IMR-90 (cell line): ENCODE results near the gene TCF7L1. TPM values are rescaled to one million over a fixed set of nuclear protein-coding genes. Genes with fewer than 3 reads are reported as not detected.
A peak's percentile ranks its signal among the peaks of the same experiment; 100 is the strongest.

Source experiments
- ATAC-seq: fragments of 200-7000 bp; cut with Tn5 transposase; 2 replicates; pipeline ENCODE4 v1.9.1; 2020; ENCODE audit warnings: low read depth, mild to moderate bottlenecking, moderate library complexity
- BruUV-seq: library from RNA; stranded (reverse); fragments of 400-500 nt; replicated peaks from 2 replicates; lab custom pipeline; 2021; lab: Mats Ljungman, UMichigan
- CTCF ChIA-PET: fragments of 300-600 bp; formaldehyde crosslinking; extraction: SDS; loops from one replicate; lab custom pipeline; 2021; ENCODE audit warnings: antibody characterized with exemption; lab: Yijun Ruan, JAX
- POLR2A ChIA-PET: fragments of 300-600 bp; sonication (Branson Sonifier 250); formaldehyde crosslinking; loops from one replicate; lab custom pipeline; 2022; ENCODE audit warnings: antibody characterized with exemption; ENCODE audit not compliant: unreplicated experiment; lab: Charles Lee
- DNase-seq: peaks from one replicate; pipeline ENCODE4 v3.0.0; 2013
- H2AFZ ChIP-seq: replicated peaks from 2 replicates; pipeline ENCODE3; 2013; ENCODE audit warnings: low read length, mild to moderate bottlenecking; ENCODE audit not compliant: poor library complexity
- H2AK5ac ChIP-seq: 2 replicates; pipeline ENCODE4 v1.6.1; 2013; ENCODE audit warnings: low read depth, low read length, inconsistent platforms
- H2AK9ac ChIP-seq: replicated peaks from 2 replicates; pipeline ENCODE3; 2013; ENCODE audit warnings: mild to moderate bottlenecking, low read depth, low read length, moderate library complexity; ENCODE audit not compliant: poor library complexity
- H2BK120ac ChIP-seq: 2 replicates; pipeline ENCODE4 v1.6.1; 2013; ENCODE audit warnings: low read depth, low read length, inconsistent platforms
- H2BK15ac ChIP-seq: 3 replicates; pipeline ENCODE4 v1.6.1; 2013; ENCODE audit warnings: low read depth, low read length, inconsistent platforms
- H2BK20ac ChIP-seq: 2 replicates; pipeline ENCODE4 v1.6.1; 2013; ENCODE audit warnings: low read depth, mild to moderate bottlenecking, inconsistent platforms, low read length, moderate library complexity
- H2BK5ac ChIP-seq: 2 replicates; pipeline ENCODE4 v1.6.1; 2013; ENCODE audit warnings: mild to moderate bottlenecking, low read depth, low read length, inconsistent platforms; ENCODE audit not compliant: poor library complexity, severe bottlenecking
- H3K14ac ChIP-seq: replicated peaks from 2 replicates; pipeline ENCODE4 v1.6.1; 2013; ENCODE audit warnings: low read depth, low read length, inconsistent platforms
- H3K18ac ChIP-seq: 2 replicates; pipeline ENCODE4 v1.6.1; 2013; ENCODE audit warnings: low read depth, low read length, control low read depth
- H3K23ac ChIP-seq: 2 replicates; pipeline ENCODE4 v1.6.1; 2013; ENCODE audit warnings: low read depth, low read length, inconsistent platforms
- H3K27ac ChIP-seq: 2 replicates; pipeline ENCODE4 v1.5.1; 2013; ENCODE audit warnings: mild to moderate bottlenecking, control low read depth, low read length; ENCODE audit not compliant: insufficient read depth
- H3K27me3 ChIP-seq: 2 replicates; pipeline ENCODE4 v1.6.1; 2013; ENCODE audit warnings: low read length; ENCODE audit not compliant: control insufficient read depth, insufficient read depth
- H3K36me3 ChIP-seq: 2 replicates; pipeline ENCODE4 v1.6.1; 2013; ENCODE audit warnings: low read length, mixed read lengths; ENCODE audit not compliant: control insufficient read depth, insufficient read depth
- H3K4ac ChIP-seq: 2 replicates; pipeline ENCODE4 v1.6.1; 2013; ENCODE audit warnings: low read depth, low read length, inconsistent platforms
- H3K4me1 ChIP-seq: 2 replicates; pipeline ENCODE4 v1.6.1; 2013; ENCODE audit warnings: low read length, mixed read lengths; ENCODE audit not compliant: control insufficient read depth, insufficient read depth
- H3K4me2 ChIP-seq: 2 replicates; pipeline ENCODE4 v1.6.1; 2013; ENCODE audit warnings: low read depth, mild to moderate bottlenecking, control low read depth, low read length, moderate library complexity
- H3K4me3 ChIP-seq: 2 replicates; pipeline ENCODE4 v1.5.1; 2013; ENCODE audit warnings: low read depth, mild to moderate bottlenecking, control low read depth, low read length, moderate library complexity; ENCODE audit not compliant: insufficient read depth
- H3K56ac ChIP-seq: 2 replicates; pipeline ENCODE4 v1.6.1; 2013; ENCODE audit warnings: low read length, inconsistent platforms; ENCODE audit not compliant: insufficient read depth; ENCODE audit errors: extremely low read depth
- H3K79me1 ChIP-seq, 2 experiments: 2 replicates each; pipeline ENCODE4 v1.6.1; 2013; ENCODE audit warnings: low read length in 2 of 2, inconsistent platforms in 1 of 2, low read depth in 1 of 2
- H3K9ac ChIP-seq: 2 replicates; pipeline ENCODE4 v1.6.1; 2013; ENCODE audit warnings: low read depth, low read length, control low read depth
- H3K9me1 ChIP-seq: 2 replicates; pipeline ENCODE4 v1.6.1; 2013; ENCODE audit warnings: low read length, inconsistent platforms; ENCODE audit not compliant: insufficient read depth
- H3K9me3 ChIP-seq: 2 replicates; pipeline ENCODE4 v1.6.1; 2013; ENCODE audit warnings: low read length; ENCODE audit not compliant: control insufficient read depth, insufficient read depth
- H4K20me1 ChIP-seq: 2 replicates; pipeline ENCODE4 v1.6.1; 2013; ENCODE audit warnings: low read length, inconsistent platforms; ENCODE audit not compliant: insufficient read depth
- H4K5ac ChIP-seq: 2 replicates; pipeline ENCODE4 v1.6.1; 2013; ENCODE audit warnings: mild to moderate bottlenecking, low read depth, low read length, control low read depth
- H4K8ac ChIP-seq, 2 experiments: 2 replicates each; pipeline ENCODE4 v1.6.1; 2013; ENCODE audit warnings: low read depth in 2 of 2, low read length in 2 of 2, control low read depth in 1 of 2, inconsistent platforms in 1 of 2
- H4K91ac ChIP-seq: 2 replicates; pipeline ENCODE4 v1.6.1; 2013; ENCODE audit warnings: low read depth, low read length, inconsistent platforms; ENCODE audit not compliant: insufficient read depth
- BHLHE40 ChIP-seq: fragments of 150-350 bp; IDR thresholded peaks from 2 replicates; pipeline ENCODE4 v1.6.1; 2016; ENCODE audit warnings: mild to moderate bottlenecking, low read depth, low read length
- CEBPB ChIP-seq: IDR thresholded peaks from 2 replicates; pipeline ENCODE4 v1.6.1; 2012; ENCODE audit warnings: low read depth, low read length, improper control_type of control experiment
- CHD1 ChIP-seq: IDR thresholded peaks from 2 replicates; pipeline ENCODE4 v1.6.1; 2012; ENCODE audit warnings: low read depth, low read length, improper control_type of control experiment
- CTCF ChIP-seq: conservative IDR thresholded peaks from 2 replicates; pipeline ENCODE4 v1.5.1; 2012; ENCODE audit warnings: mild to moderate bottlenecking, low read depth, low read length, improper control_type of control experiment
- ELK1 ChIP-seq: fragments of 150-350 bp; IDR thresholded peaks from 2 replicates; pipeline ENCODE4 v1.6.1; 2016; ENCODE audit warnings: low read depth, mild to moderate bottlenecking, low read length, moderate library complexity, borderline replicate concordance
- FOS ChIP-seq: fragments of 150-350 bp; IDR thresholded peaks from 2 replicates; pipeline ENCODE4 v1.6.1; 2016; ENCODE audit warnings: low read depth, low read length
- MAZ ChIP-seq: IDR thresholded peaks from 2 replicates; pipeline ENCODE4 v1.6.1; 2012; ENCODE audit warnings: low read depth, mild to moderate bottlenecking, low read length, improper control_type of control experiment, moderate library complexity, borderline replicate concordance
- MXI1 ChIP-seq: IDR thresholded peaks from 2 replicates; pipeline ENCODE4 v1.6.1; 2012; ENCODE audit warnings: low read depth, mild to moderate bottlenecking, low read length, moderate library complexity, borderline replicate concordance
- NFE2L2 ChIP-seq: fragments of 150-350 bp; IDR thresholded peaks from 2 replicates; pipeline ENCODE4 v1.6.1; 2016; ENCODE audit warnings: low read depth, mild to moderate bottlenecking, low read length
- POLR2A ChIP-seq: IDR thresholded peaks from 2 replicates; pipeline ENCODE4 v1.6.1; 2012; ENCODE audit warnings: mild to moderate bottlenecking, low read depth, low read length
- RAD21 ChIP-seq: IDR thresholded peaks from 2 replicates; pipeline ENCODE4 v1.6.1; 2012; ENCODE audit warnings: low read length, improper control_type of control experiment
- SMC3 ChIP-seq: fragments of 150-350 bp; IDR thresholded peaks from 2 replicates; pipeline ENCODE4 v1.6.1; 2016; ENCODE audit warnings: low read depth, mild to moderate bottlenecking, antibody characterized with exemption, low read length, moderate library complexity
- USF2 ChIP-seq: fragments of 150-350 bp; IDR thresholded peaks from 2 replicates; pipeline ENCODE4 v1.6.1; 2017; ENCODE audit warnings: mild to moderate bottlenecking, antibody characterized with exemption, low read length, low read depth
- WGBS, 2 experiments: methylation state at CpG; one replicate each; pipeline versions ENCODE4 v1.1.5 to v1.1.7; 2013; ENCODE audit warnings: missing lambda C conversion rate in 2 of 2; ENCODE audit not compliant: insufficient read length in 1 of 2; ENCODE audit errors: extremely low coverage in 2 of 2; 5-methylcytosine and 5-hydroxymethylcytosine counted together
- dilution Hi-C: fragments of 300-500 bp; cut with HindIII; formaldehyde crosslinking; loops from one replicate; pipeline ENCODE4 v1.14.3; 2018; ENCODE audit warnings: low sequenced_read_pairs; ENCODE audit not compliant: unreplicated experiment
- in situ Hi-C: fragments of 300-500 bp; cut with MboI; formaldehyde crosslinking; loops from 3 replicates; pipeline ENCODE4 v1.14.3; 2019; ENCODE audit warnings: low sequenced_read_pairs, inconsistent platforms, mixed read lengths
- intact Hi-C: fragments of 100-400 bp; cut with micrococcal nuclease; formaldehyde crosslinking; loops from 2 replicates; pipeline ENCODE4 v1.10.0; 2022
- polyA plus RNA-seq, 3 experiments: library from polyadenylated mRNA; depleted of rRNA; stranded (reverse); fragments of >200 nt; gene quantifications; 2 replicates each; pipeline ENCODE4 v1.2.3, GENCODE V29; 2012; ENCODE audit warnings: low replicate concordance in 1 of 3
- total RNA-seq: library from RNA; depleted of rRNA; stranded (reverse); fragments of >200 nt; gene quantifications from 2 replicates; pipeline ENCODE4 v1.2.3, GENCODE V29; 2012

TCF7L1 gene
- total and polyA plus RNA-seq, 2 of the 4 experiments (the other 2 are of a cell fraction), result 0.72 to 11.1 TPM

GRCh38 chr2:85132397-85132796 is 795 bp upstream of the TCF7L1 start:
- Histone ChIP-seq H2BK5ac (no peak overlapping the region), H3K23ac (0 out of 2 replicates have a peak overlapping the region, but pooled peaks have one; percentile 29), H3K4ac (no peak overlapping the region; the same call in 1 of the 2 replicates), H4K8ac (peak overlapping the region in 1 of 2 experiments; percentile 83; a peak in 2 of 4 replicates), H3K27ac (no peak overlapping the region), H3K14ac (peak overlapping the region; percentile 63; the same call in 1 of the 2 replicates), H2AFZ (peak overlapping the region; percentile 99), H4K5ac (no peak overlapping the region), H3K4me1 (peaks cover 8% of the 10 kb centered on the region; the same call in 1 of the 2 replicates), H3K9me3 (no peaks in the 10 kb centered on the region), H3K9ac (peak overlapping the region; percentile 47), H3K27me3 (no peaks in the 10 kb centered on the region), H3K4me3 (peak overlapping the region; percentile 100), H4K20me1 (peaks cover 29% of the 10 kb centered on the region), H3K36me3 (peaks cover 7% of the 10 kb centered on the region; the same call in 1 of the 2 replicates), H2BK15ac (peak overlapping the region; percentile 9; the same call in 1 of the 3 replicates), H4K91ac (no peak overlapping the region), H2BK20ac (no peak overlapping the region), H3K79me1 (peaks cover 17 to 45% of the 10 kb centered on the region in 2 experiments), H2AK9ac (no peak overlapping the region), H3K56ac (no peak overlapping the region), H3K18ac (no peak overlapping the region), H3K4me2 (peak overlapping the region; percentile 79), H3K9me1 (no peaks in the 10 kb centered on the region; the same call in 1 of the 2 replicates), H2BK120ac (no peak overlapping the region; the same call in 1 of the 2 replicates), H2AK5ac (no peak overlapping the region)
- TF ChIP-seq SMC3 (no peak), CTCF (no peak), BHLHE40 (no peak), NFE2L2 (no peak), USF2 (no peak), MXI1 (no peak), CHD1 (no peak), RAD21 (no peak), CEBPB (no peak), MAZ (no peak), POLR2A (no peak), ELK1 (no peak), FOS (no peak)
- no peak for ATAC-seq
- ChIA-PET POLR2A (no interaction called here), CTCF (interaction anchor here (0.8 to 2.3 kb wide), 7 partner anchors 11 to 155 kb away, joined by 3 to 14 read pairs (median 4); no protein-coding TSS in a partner anchor)
- DNase-seq, result peak; percentile 39
- in situ Hi-C loops, result loop anchor here (5.0 kb wide), 1 partner anchor 155 kb away; no protein-coding TSS in a partner anchor
- intact Hi-C loops, result loop anchor here (1.0 to 2.0 kb wide), 2 partner anchors 30 to 65 kb away; no protein-coding TSS in a partner anchor
- dilution Hi-C loops, result no loop called here
- 44% methylated on average over 4 of the region's 14 CpGs; no CpG with 5 or more reads in 1 of the 2 experiments for WGBS, 2 experiments
- BruUV-seq, result no TSS peak
